NCI-H146 treated with DMSO at 0.1 percent for 48 hours (cell line): ENCODE data around the gene CRYGD.
A peak's percentile ranks its signal among the peaks of the same experiment; 100 is the strongest.

Experiments
- DNase-seq: peaks from one replicate; lab custom pipeline; 2025; ENCODE audit not compliant: unreplicated experiment; lab: John Stamatoyannopoulos, UW

The CRYGD gene

GRCh38 chr2:208090420-208090819 lies 33.9 kb downstream of the CRYGD start:
- DNase-seq: no peak

- DNase-seq: no peak
These were observed 38.3 kb downstream of the CRYGD start for GRCh38 chr2:208086029-208086428.

- no peak for DNase-seq
These were observed 40.5 kb downstream of the CRYGD start for GRCh38 chr2:208083807-208084206.

GRCh38 chr2:208077276-208077675 lies 47.0 kb downstream of the CRYGD start:
- no peak for DNase-seq

- DNase-seq: no peak
These were observed 49.5 kb downstream of the CRYGD start for GRCh38 chr2:208074610-208075356.

- DNase-seq: peak; percentile 7
These were observed 52.0 kb downstream of the CRYGD start for GRCh38 chr2:208072250-208072892.
